Stimulated activated CD8-positive, alpha-beta memory T cell treated with anti-CD3 and anti-CD28 coated beads, Interleukin-15, amount 100 ng/mL, for 24 hours (primary cell): Measurements from ENCODE around the gene CORO1A.
"Not testable (repeated sequence)": the region's sequence is repeated elsewhere in the genome, so short reads cannot be mapped to it uniquely, and the experiment has no call there.

Source experiments
- DNase-seq: peaks from one replicate; pipeline ENCODE4 v3.0.0-alpha.2; 2020; ENCODE audit warnings: low read depth

Gene CORO1A

GRCh38 chr16:30183233-30184095 is at the start of gene CORO1A:
CORO1A (plus strand) TSS chr16:30183602; CDS start chr16:30185210, 1,608 bp downstream.
- peak; percentile 60 for DNase-seq

DNA sequence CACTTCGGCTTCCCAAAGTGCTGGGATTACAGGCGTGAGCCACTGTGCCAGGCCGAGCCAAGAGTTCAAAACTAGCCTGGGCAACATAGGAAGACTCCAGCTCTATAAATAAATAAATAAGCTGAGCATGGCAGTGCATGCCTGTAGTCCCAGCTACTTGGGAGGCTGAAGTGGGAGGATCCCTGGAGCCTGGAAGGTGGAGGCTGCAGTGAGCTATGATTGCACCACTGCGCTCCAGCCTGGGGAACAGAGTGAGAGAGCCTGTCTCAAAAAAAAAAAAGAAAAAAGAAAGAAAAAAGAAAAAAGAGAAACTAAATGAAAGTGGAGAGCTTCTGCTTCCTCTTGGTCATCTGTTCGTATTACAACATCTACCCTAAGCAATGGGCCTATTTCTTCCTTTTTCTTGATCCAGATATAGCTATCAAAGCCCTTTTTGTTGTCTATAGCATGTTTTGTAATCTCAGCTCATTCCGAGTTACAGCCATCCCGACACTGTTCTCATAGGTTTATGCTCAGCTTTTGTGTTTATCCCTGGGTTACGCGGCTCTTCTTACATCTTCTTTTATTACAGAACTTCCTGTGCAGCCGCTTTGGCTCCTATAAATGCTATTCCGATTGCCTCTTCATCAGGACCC is 46.3 kb upstream of the CORO1A start:
- no peak for DNase-seq

GRCh38 chr16:30137897-30138296 is 45.5 kb upstream of the CORO1A start:
- DNase-seq, result no peak

DNA sequence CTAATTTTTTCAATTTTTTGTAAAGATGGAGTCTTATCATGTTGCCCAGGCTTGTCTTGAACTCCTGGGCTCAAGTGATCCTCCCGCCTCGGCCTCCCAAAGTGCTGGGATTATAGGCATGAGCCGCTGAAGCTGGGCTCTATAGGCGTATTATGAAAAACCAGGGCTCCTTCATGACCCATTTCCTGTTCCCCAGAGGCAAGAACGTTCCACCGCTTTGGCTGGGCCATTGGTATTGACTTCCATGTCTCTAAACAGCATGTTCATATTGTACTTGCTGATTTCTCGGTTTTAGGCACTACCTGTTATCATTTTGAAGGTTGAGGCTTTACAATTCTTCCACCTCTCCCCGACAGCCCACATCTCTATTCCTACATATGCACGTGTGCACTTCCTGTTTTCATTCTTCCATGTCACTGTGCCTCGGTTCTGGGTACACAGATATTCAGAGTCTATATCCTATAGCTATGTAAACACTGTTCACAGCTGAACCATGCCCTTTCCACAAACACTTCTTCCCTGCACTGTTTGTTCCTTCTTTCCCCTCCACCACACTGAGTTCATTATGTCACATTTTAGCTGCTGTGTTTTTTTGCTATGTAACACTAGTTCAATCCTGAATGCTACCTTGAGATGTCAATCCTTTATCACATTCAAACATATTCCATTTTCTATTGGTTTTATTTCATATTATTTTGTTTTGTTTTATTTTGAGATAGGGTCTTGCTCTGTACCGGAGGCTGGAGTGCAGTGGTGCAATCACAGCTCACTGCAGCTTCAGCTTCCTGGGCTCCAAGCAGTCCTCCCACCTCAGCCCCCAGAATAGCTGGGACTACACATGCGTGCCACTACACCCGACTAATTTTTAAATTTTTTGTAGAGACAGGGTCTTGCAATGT is 43.6 kb upstream of the CORO1A start:
- DNase-seq, result no peak

- DNase-seq, result no peak
Observed at GRCh38 chr16:30141750-30142149, 41.7 kb upstream of the CORO1A start.

DNA sequence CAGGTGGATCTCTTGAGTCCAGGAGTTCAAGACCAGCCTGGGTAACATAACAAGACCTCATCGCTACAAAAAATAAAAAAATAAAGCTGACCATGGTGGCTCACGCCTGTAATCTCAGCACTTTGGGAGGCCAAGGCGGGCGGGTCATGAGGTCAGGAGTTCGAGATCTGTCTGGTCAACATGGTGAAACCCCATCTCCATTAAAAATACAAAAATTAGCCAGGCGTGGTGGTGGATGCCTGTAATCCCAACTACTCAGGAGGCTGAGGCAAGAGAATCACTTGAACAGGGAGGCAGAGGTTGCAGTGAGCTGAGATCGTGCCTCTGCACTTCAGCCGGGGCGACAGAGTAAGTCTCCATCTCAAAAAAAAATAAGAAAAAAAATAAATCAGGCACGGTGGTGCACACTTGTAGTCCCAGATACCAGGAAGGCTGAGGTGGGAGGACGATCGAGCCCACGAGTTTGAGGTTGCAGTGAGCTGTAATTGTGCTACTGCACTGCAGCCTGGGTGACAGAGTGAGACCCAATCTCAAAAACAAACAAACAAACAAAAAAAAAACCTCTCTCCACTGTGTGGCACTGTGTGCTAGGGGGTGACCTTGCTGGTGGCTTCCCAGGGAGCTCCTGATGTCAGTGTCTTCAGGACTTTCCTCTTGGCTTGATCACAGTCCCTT is 40.6 kb upstream of the CORO1A start:
- no peak for DNase-seq

DNA sequence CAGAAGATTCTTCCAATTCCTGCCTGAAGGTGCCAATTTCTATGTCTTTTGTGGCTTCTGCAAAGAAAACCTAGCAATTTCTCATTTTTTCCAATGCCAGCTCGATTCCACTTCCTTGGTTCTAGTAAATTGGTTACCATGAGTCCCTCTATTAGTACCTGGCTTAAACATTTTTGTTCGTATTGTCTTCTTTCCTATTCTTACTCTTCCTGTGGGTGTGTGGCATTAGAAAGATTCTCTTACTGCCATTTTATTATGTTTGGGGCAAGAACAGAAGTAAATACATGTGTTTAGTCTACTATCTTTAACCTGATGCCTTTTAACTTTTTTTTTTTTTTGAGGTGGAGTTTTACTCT is 40.1 kb upstream of the CORO1A start:
- no peak for DNase-seq

DNA sequence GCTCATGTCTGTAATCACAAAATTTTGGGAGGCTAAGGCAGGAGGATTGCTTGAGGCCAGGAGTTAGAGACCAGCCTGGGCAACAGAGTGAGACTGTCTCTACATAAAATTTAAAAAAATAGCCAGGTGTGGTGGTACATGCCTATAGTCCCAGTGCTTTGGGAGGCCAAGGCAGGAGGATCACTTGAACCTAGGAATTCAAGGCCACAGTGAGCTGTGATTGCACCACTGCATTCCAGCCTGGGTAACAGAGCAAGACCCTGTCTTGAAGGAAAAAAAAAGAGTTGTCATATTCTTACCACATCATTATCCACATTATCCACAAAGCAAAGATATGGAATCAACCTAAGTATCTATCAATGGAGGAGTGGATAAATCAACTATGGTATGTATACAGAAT is 39.4 kb upstream of the CORO1A start:
- DNase-seq, result no peak

- DNase-seq, result no peak
Observed at GRCh38 chr16:30144917-30145316, 38.5 kb upstream of the CORO1A start.

DNA sequence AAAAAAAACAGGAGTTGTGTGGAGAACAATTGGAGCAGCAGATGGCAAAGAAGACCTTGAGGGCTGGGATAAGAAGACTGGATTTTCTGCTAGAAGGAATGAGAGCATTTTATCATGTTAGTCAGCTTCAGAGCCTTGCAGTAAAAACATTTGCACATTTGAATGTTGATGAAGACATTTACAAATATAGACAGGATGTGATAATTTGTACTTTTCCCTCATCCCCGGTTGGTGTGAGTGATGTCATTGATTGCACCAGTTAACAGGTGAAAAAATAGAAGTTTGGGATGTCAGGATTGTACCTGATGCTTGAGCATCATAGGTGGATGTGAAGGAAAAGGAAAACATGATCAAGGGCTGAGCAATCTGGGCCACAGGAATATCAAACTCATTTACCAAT is 37.7 kb upstream of the CORO1A start:
- no peak for DNase-seq

DNA sequence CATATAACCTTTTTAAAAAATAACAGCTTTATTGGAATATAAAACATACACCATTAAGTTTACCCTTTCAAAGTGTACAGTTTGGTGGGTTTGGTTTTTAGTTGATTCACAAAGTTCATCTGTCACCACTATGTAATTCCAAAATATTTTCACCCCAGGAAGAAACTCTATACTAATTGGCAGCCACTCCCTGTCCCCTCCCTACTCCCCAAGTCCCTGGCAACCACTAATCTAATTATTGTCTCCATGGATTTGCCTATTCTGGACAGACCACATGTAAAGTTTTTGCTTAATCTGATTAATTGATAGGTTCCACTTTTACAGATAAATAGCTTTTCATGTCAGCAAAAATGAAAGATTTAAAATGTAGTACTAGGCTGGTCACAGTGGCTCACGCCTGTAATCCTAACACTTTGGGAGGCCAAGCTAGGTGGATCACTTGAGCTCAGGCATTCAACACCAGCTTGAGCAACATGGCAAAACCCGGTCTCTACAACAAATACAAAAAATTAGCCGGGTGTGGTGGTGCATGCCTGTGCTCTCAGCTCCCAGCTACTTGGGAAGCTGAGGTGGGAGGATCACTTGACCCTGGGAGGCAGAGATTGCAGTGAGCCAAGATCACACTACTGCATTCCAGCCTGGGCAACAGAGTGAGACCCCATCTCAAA is 35.4 kb upstream of the CORO1A start:
- DNase-seq, result no peak

DNA sequence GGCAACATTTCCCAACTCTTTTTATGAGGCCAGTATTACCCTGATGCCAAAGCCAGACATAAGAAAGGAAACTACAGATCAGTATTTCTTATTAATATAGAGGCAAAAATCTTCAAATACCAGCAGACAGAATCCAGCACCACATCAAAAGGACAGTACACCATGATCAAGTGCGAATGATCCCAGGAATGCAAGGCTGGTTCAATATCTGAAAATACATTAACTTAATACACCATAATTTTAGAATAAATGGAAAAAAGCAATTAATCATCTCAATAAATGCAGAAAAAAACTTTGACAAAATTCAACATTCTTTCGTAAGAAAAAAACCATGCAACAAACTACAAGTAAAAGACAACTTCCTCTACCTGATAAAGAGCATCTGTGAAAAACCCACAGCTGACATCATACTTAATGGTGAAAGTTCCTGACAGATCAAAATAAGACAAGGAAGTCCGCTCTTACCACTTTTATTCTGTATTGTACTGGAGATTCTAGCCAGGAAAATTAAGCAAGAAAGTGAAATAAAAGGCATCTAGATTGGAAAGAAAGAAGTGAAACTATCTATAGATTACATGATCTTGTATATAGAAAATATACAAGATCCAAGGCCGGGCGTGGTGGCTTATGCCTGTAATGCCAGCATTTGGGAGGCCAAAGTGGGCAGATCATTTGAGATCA is 34.0 kb upstream of the CORO1A start:
- DNase-seq, result no peak

GRCh38 chr16:30151091-30151490 is 32.3 kb upstream of the CORO1A start:
- no peak for DNase-seq

GRCh38 chr16:30152517-30152916 is 30.9 kb upstream of the CORO1A start:
- no peak for DNase-seq

DNA sequence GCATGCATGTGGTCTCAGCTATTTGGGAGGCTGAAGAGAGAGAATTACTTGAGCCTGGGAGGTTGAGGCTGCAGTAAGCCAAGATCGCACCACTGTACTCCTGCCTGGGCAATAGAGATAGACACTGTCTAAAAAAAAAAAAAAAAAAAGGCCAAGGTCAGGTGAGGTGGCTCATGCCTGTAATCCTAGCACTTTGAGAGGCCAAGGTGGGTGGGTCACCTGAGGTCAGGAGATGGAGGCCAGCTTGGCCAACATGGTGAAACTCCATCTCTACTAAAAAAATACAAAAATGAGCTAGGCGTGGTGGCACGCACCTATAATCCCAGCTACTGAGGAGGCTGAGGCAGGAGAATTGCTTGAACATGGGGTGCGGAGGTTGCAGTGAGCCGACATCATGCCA is 28.2 kb upstream of the CORO1A start:
- DNase-seq, result no peak

DNA sequence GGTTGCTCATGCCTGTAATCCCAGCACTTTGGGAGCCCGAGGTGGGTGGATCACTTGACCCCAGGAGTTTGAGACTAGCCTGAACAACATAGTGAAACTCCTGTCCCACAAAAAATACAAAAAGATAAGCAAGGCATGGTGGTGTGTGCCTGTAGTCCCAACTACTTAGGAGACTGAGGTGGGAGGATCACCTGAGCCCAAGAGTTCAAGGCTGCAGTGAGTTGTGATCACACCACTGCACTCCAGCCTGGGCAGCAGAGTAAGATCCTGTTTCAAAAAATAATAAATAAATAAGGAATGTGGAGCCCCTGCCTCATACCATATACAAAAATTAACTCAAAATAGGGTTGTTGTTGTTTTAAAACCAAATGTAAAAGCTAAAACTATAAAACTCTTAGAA is 26.2 kb upstream of the CORO1A start:
- no peak for DNase-seq

- DNase-seq, result no peak
Observed at GRCh38 chr16:30163538-30163937, 19.9 kb upstream of the CORO1A start.

DNA sequence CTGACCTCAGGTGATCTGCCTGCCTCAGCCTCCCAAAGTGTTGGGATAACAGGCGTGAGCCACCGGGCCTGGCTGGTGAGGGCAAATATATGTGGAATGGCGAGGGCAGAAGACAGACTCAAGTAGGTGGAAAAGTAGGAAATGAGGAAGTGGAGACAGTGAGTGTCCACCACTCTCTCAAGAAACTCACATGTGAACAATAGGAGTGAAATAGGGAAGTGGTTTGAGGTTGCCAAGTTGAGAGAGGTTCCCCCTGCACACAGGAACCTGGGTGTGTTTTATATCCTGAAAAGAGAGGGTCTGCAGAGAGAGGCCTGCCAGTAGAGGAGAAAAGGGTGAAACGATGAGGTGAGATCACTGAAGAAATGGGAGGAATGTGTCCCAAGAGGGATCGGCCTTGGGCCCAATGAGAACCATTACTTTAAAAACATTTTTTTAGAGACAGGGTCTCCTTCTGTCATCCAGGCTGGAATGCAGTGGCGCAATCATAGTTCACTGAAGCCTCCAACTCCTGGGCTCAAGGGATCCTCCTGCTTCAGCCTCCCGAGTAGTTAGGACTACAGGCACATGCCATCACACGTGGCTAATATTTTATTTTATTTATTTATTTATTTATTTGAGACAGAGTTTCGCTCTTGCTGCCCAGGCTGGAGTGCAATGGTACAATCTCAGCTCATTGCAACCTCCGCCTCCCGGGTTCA is 17.1 kb upstream of the CORO1A start:
- no peak for DNase-seq

DNA sequence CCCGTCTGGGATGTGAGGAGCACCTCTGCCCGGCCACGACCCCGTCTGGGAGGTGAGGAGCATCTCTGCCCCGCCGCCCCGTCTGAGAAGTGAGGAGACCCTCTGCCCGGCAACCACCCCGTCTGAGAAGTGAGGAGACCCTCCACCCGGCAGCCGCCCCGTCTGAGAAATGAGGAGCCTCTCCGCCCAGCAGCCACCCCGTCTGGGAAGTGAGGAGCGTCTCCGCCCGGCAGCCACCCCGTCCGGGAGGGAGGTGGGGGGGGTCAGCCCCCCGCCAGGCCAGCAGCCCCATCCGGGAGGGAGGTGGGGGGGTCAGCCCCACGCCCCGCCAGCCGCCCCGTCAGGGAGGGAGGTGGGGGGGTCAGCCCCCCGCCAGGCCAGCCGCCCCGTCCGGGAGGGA is 14.7 kb upstream of the CORO1A start:
- not testable (repeated sequence) for DNase-seq

- DNase-seq, result not testable (repeated sequence)
Observed at GRCh38 chr16:30169416-30169815, 14.0 kb upstream of the CORO1A start.
